Endothelial cell (in vitro differentiated cells): ENCODE data around the gene TRPC1. TPM values are rescaled to one million over a fixed set of nuclear protein-coding genes. Genes with fewer than 3 reads are reported as not detected.
A peak's percentile ranks its signal among the peaks of the same experiment; 100 is the strongest.

Source experiments
- DNase-seq: peaks from one replicate; pipeline ENCODE4 v3.0.0; 2021; ENCODE audit warnings: low spot score
- H3K27ac Mint-ChIP-seq: one replicate; pipeline ENCODE4 v1.8.0; 2021; ENCODE audit warnings: mixed read lengths, inconsistent platforms; ENCODE audit not compliant: unreplicated experiment
- H3K27me3 Mint-ChIP-seq: one replicate; pipeline ENCODE4 v1.8.0; 2021; ENCODE audit warnings: mild to moderate bottlenecking, moderate library complexity, mixed read lengths, inconsistent platforms; ENCODE audit not compliant: unreplicated experiment
- H3K36me3 Mint-ChIP-seq: one replicate; pipeline ENCODE4 v1.8.0; 2021; ENCODE audit warnings: mild to moderate bottlenecking, low read depth, mixed read lengths, inconsistent platforms; ENCODE audit not compliant: unreplicated experiment
- H3K4me1 Mint-ChIP-seq: one replicate; pipeline ENCODE4 v1.8.0; 2021; ENCODE audit warnings: mild to moderate bottlenecking, mixed read lengths, inconsistent platforms; ENCODE audit not compliant: unreplicated experiment
- H3K4me3 Mint-ChIP-seq: one replicate; pipeline ENCODE4 v1.8.0; 2021; ENCODE audit warnings: mild to moderate bottlenecking, mixed read lengths, inconsistent platforms; ENCODE audit not compliant: unreplicated experiment
- H3K9me3 Mint-ChIP-seq: one replicate; pipeline ENCODE4 v1.8.0; 2021; ENCODE audit warnings: mixed read lengths, inconsistent platforms; ENCODE audit not compliant: unreplicated experiment
- CTCF ChIP-seq: fragments of 200-600 bp; sonication (generic); IDR thresholded peaks from one replicate; pipeline ENCODE4 v1.5.0; 2021; ENCODE audit warnings: antibody characterized with exemption; ENCODE audit not compliant: unreplicated experiment
- total RNA-seq: library from RNA; stranded (reverse); fragmentation: NEBNext Ultra II Directional; extraction: Animal tissue kit (Norgen Biotek cat#: 25700); gene quantifications from one replicate; pipeline ENCODE4 v1.2.1, GENCODE V29; 2021; ENCODE audit not compliant: unreplicated experiment

TRPC1 gene
- total RNA-seq, 1 donor from 2014 or later, result 19.0 TPM

GRCh38 chr3:142716102-142716501 lies 7.7 kb upstream of the TRPC1 start:
- Mint-ChIP-seq H3K27me3 (no peaks in the 10 kb centered on the region), H3K4me1 (no peaks in the 10 kb centered on the region), H3K9me3 (no peaks in the 10 kb centered on the region), H3K27ac (no peak overlapping the region), H3K4me3 (no peak overlapping the region), H3K36me3 (no peaks in the 10 kb centered on the region)
- TF ChIP-seq CTCF, result no peak
- DNase-seq, result no peak

- peaks cover 6% of the 10 kb centered on the region for H3K27me3 Mint-ChIP-seq
These were observed 218 bp upstream of the TRPC1 start for GRCh38 chr3:142723665-142723967.

GRCh38 chr3:142724682-142725356 lies 985 bp downstream of the TRPC1 start:
- Mint-ChIP-seq H3K36me3 (peaks cover 4% of the 10 kb centered on the region), H3K27me3 (peaks cover 6% of the 10 kb centered on the region), H3K4me3 (peak overlapping the region; percentile 94), H3K9me3 (no peaks in the 10 kb centered on the region), H3K4me1 (peaks cover 7% of the 10 kb centered on the region), H3K27ac (peak overlapping the region; percentile 88)
- no peak for TF ChIP-seq CTCF
- peak; percentile 63 for DNase-seq

More at GRCh38 chr3:142723665-142723967, 218 bp upstream of the TRPC1 start:
- DNase-seq, result no peak
- peaks cover 4% of the 10 kb centered on the region for H3K36me3 Mint-ChIP-seq
- no peak overlapping the region for H3K27ac Mint-ChIP-seq
- H3K9me3 Mint-ChIP-seq, result no peaks in the 10 kb centered on the region
- no peak for TF ChIP-seq CTCF
- H3K4me3 Mint-ChIP-seq, result peak overlapping the region; percentile 79
- peaks cover 7% of the 10 kb centered on the region for H3K4me1 Mint-ChIP-seq

- Mint-ChIP-seq H3K9me3 (no peaks in the 10 kb centered on the region), H3K27ac (peak overlapping the region; percentile 88)
- TF ChIP-seq CTCF, result no peak
These were observed 1.5 kb downstream of the TRPC1 start for GRCh38 chr3:142725357-142725739.

GRCh38 chr3:142726017-142726416 lies 2.2 kb downstream of the TRPC1 start:
- H3K27me3 Mint-ChIP-seq, result peaks cover 6% of the 10 kb centered on the region
- peaks cover 4% of the 10 kb centered on the region for H3K36me3 Mint-ChIP-seq
- TF ChIP-seq CTCF, result no peak
- H3K27ac Mint-ChIP-seq, result no peak overlapping the region
- DNase-seq, result no peak
- H3K4me3 Mint-ChIP-seq, result no peak overlapping the region
- peaks cover 7% of the 10 kb centered on the region for H3K4me1 Mint-ChIP-seq
- H3K9me3 Mint-ChIP-seq, result no peaks in the 10 kb centered on the region

More at GRCh38 chr3:142725357-142725739, 1.5 kb downstream of the TRPC1 start:
- Mint-ChIP-seq H3K4me3 (peak overlapping the region; percentile 94), H3K4me1 (peaks cover 7% of the 10 kb centered on the region), H3K27me3 (peaks cover 6% of the 10 kb centered on the region), H3K36me3 (peaks cover 4% of the 10 kb centered on the region)
- DNase-seq, result no peak
